Measurements from ENCODE around the gene NDUFS8.

DNA sequence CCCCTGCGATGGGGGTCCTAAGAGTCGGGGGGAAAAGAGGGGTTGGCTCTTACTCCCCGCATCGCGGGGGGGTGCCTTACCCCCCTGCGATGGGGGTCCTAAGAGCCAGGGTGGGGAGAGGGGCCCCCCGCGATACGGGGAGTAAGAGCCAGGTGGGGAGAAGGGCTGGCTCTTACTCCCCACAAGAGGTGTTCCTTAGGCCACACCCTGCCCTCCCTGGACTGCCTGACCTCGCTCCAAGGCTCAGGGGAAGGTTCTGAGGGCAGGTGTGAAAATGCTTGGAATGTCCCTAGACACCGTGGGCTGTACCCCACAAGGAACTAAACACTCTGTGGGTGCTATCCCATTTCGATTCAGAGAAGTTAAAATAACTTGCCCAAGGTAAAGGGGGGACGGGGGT lies 34.4 kb upstream of the NDUFS8 start:
- TF ChIP-seq, protein P1, sequence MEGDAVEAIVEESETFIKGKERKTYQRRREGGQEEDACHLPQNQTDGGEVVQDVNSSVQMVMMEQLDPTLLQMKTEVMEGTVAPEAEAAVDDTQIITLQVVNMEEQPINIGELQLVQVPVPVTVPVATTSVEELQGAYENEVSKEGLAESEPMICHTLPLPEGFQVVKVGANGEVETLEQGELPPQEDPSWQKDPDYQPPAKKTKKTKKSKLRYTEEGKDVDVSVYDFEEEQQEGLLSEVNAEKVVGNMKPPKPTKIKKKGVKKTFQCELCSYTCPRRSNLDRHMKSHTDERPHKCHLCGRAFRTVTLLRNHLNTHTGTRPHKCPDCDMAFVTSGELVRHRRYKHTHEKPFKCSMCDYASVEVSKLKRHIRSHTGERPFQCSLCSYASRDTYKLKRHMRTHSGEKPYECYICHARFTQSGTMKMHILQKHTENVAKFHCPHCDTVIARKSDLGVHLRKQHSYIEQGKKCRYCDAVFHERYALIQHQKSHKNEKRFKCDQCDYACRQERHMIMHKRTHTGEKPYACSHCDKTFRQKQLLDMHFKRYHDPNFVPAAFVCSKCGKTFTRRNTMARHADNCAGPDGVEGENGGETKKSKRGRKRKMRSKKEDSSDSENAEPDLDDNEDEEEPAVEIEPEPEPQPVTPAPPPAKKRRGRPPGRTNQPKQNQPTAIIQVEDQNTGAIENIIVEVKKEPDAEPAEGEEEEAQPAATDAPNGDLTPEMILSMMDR (IDR thresholded peaks at IDR 0.05; ENCODE audit: low read depth, low read length, poor library complexity, severe bottlenecking), result no peak
- TF ChIP-seq EZH2phosphoT487 (IDR thresholded peaks at IDR 0.05; ENCODE audit: borderline replicate concordance, low read length), result no peak

Data from DOHH2 (cell line).